Eye (tissue), 1 donor: ENCODE results near the gene CDKN2B.

Experiments used
- DNase-seq: peaks from one replicate; pipeline ENCODE4 v3.0.0-alpha.2; 2015

Gene CDKN2B

GRCh38 chr9:22033012-22033630 is 24.0 kb upstream of the CDKN2B start:
- DNase-seq = no peak

GRCh38 chr9:22031655-22032411 is 22.7 kb upstream of the CDKN2B start:
- no peak for DNase-seq

GRCh38 chr9:22030101-22030598 is 21.0 kb upstream of the CDKN2B start:
- no peak for DNase-seq

- no peak for DNase-seq
These were observed 20.1 kb upstream of the CDKN2B start for GRCh38 chr9:22029231-22029630.

- DNase-seq = no peak
These were observed 19.3 kb upstream of the CDKN2B start for GRCh38 chr9:22028394-22028793.

- DNase-seq = no peak
These were observed 17.6 kb upstream of the CDKN2B start for GRCh38 chr9:22026696-22027095.

GRCh38 chr9:22022396-22022795 is 13.3 kb upstream of the CDKN2B start:
- no peak for DNase-seq

- DNase-seq = peak; percentile 90
These were observed 1.9 kb upstream of the CDKN2B start for GRCh38 chr9:22010866-22011625.

- no peak for DNase-seq
These were observed 382 bp upstream of the CDKN2B start for GRCh38 chr9:22009506-22009867.

GRCh38 chr9:22008384-22008716 is 755 bp downstream of the CDKN2B start:
- DNase-seq = peak; percentile 35

GRCh38 chr9:22005702-22006606 is 3.2 kb downstream of the CDKN2B start:
- DNase-seq = peak; percentile 74

GRCh38 chr9:22005021-22005701 is 3.9 kb downstream of the CDKN2B start:
- no peak for DNase-seq

- DNase-seq = no peak
These were observed 7.1 kb downstream of the CDKN2B start for GRCh38 chr9:22002038-22002437.

GRCh38 chr9:21998026-21998425 is 11.1 kb downstream of the CDKN2B start:
- DNase-seq = no peak

- peak; percentile 2 for DNase-seq
These were observed 11.6 kb downstream of the CDKN2B start for GRCh38 chr9:21997480-21997879.

GRCh38 chr9:21996858-21997257 is 12.2 kb downstream of the CDKN2B start:
- peak; percentile 5 for DNase-seq

- DNase-seq = peak; percentile 31
These were observed 12.7 kb downstream of the CDKN2B start for GRCh38 chr9:21996438-21996837.

- no peak for DNase-seq
These were observed 13.3 kb downstream of the CDKN2B start for GRCh38 chr9:21995666-21996398.

GRCh38 chr9:21995006-21995665 is 14.0 kb downstream of the CDKN2B start:
- DNase-seq = peak; percentile 84

GRCh38 chr9:21994556-21995005 is 14.5 kb downstream of the CDKN2B start, which contains the start of gene CDKN2B-AS1:
Gene CDKN2B-AS1, plus strand, starts transcription at chr9:21994791.
- peak; percentile 80 for DNase-seq
